Activated T-helper 1 cell treated with Interleukin-2 at 50 U/mL for 16 hours (primary cell): ENCODE measurements around the gene CYP3A4.
"Not testable (repeated sequence)": the region's sequence is repeated elsewhere in the genome, so short reads cannot be mapped to it uniquely, and the experiment has no call there.

ENCODE experiments used
- DNase-seq: peaks from one replicate; pipeline ENCODE4 v3.0.0-alpha.2; 2020; ENCODE audit warnings: low read depth

The CYP3A4 gene

GRCh38 chr7:99751322-99752052, 32.5 kb downstream of the CYP3A4 start:
- not testable (repeated sequence) for DNase-seq

DNA sequence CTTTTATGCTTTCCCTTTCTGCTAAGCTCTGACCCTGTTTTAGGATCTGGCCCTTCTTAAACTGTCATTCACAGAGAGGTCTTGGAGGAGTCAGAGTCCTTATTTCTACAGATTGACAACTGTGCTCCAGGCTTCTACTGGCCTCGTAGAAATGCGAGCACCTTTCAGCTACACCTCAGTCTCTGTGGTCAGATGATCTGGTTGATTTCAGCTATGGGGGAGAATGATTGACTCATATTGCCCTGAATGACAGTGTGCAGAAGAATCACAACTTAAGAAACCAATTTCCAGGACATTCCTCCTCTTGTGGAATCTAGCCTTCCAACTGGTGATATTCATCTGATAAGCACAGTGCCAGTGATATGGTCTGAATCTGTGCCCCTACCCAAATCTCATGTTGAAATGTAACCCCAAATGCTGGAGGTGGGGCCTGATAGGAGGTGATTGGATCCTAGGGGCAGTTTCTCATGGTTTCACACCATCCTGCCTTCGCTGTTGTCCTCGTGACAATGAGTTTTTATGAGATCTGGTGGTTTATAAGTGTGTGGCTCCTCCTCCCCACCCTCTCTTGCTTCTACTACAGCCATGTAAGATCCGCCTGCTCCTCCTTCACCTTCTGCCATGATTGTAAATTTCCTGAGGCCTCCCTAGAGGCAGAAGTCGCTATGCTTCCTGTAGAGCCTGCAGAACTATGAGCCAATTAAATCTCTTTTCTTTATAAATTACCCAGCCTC, 35.0 kb downstream of the CYP3A4 start:
- DNase-seq = no peak

GRCh38 chr7:99746915-99747314, 37.1 kb downstream of the CYP3A4 start:
- DNase-seq = not testable (repeated sequence)

- not testable (repeated sequence) for DNase-seq
These were observed 38.6 kb downstream of the CYP3A4 start for GRCh38 chr7:99745395-99745794.

GRCh38 chr7:99742737-99743394, 41.1 kb downstream of the CYP3A4 start:
- DNase-seq = no peak

- DNase-seq = no peak
These were observed 42.6 kb downstream of the CYP3A4 start for GRCh38 chr7:99741441-99741795.

DNA sequence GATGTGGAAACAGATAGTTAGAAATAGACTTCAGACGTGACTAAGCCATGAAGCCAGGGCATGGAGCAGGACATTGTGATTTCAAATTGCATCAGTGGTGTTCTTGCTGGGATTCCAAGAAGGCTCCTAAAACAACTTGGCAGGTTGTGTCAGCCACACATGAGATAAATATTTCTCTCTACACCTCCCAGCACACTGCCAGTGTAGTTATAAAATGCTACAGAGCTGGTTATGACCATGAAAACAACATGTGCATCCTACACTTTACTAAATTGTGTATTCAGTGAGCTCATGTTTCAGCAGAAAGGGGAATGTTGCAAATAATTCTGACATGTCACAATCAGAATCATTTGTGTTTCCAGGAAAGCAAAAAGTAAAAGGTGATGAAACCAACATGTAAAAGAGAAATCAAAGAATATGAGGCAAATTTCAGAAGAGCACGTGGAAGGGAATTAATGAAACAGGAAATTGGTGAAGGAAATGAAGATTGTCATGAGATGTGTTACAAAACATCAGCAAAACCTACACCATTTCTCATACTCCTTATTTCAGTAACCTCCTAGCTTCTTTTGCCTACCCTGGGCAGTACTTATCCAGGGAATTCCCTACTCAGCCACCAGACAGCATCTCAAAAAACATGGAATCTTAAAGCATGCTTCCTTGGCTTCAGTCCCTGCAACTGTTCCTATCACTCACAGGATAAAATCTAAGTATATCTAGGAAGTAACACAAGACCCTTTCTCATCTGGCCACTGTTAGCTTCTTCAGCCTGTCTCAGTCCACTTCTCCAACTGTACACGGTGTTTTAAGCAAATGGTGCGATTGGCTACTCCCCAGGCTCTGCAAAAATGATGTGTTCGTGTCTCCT, 43.2 kb downstream of the CYP3A4 start:
- DNase-seq = no peak

DNA sequence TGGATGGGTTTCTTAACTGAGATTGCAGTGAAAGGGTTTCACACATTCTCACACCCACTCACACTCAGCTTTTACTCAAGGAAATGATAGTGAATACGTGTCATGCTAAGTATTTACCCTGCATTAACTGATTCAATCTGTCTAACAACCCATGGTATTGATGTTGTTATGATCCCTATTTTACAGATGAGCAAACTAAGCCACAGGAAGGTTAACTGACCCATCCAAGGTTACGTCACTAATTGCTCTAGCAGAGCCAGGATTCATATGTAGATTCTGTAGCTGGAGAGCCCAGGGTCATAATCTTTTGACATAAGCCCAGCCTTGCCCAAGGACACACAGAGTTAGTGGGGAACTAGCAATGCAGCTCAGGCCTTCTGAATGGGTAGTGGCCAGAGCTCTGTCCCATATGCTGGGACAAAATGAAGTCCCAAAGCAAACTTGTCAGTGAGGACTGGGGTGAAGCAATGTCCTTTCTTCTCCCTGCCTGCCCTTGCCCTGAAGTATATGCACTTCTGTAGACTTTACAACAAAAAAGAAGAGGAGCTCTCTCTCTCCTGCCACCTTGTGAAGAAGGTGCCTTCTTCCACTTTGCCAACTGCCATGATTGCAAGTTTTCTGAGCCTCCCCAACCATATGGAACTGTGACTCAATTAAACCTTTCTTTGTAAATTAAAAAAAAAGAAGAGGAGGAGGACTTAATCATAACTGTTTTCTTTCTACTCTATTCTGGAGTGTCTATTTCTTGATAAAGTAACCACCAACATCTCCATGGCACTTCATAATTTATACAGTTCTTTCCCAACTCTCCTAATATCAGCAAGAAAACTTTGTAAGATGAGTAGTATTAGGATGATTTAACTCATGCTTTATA, 44.0 kb downstream of the CYP3A4 start:
- no peak for DNase-seq

DNA sequence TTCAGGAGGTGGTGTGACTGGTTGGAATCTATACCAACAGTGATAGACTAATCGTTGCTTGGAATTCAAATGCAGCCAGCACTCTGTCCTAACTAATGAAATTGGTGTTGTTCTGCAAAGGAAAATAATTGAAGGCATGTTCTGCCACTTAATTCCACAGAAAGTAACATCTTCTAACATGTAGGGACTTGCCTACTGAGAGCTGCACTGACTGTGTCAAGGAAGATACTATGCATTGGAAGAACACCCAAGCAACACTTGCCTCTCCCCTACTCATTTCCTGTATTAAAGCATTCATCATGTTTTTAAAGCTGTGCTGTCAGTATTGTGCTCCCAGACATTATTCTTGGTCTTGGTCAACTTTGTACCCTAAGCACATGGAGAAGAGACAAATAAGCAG, 46.3 kb downstream of the CYP3A4 start:
- DNase-seq = no peak

- not testable (repeated sequence) for DNase-seq
These were observed 47.3 kb downstream of the CYP3A4 start for GRCh38 chr7:99736667-99737066.

DNA sequence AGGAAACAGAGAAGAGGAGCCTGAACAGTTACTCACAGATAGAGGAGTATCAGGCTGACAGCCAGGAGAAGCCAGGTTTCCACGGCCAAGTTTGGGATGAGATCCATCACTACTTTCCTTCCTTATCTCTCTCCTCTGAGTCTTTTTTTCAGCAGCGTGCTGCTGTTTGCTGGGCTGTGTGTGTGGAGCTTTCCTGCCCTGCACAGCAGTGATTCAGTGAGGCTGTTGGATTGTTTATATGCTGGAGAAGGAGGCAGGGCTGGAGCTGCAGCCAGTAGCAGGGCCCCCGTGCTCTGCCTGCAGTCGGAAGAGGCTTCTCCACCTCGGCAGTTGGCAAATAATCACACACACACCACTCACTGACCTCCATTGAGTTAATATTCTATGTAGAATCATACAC, 49.0 kb downstream of the CYP3A4 start, which contains the start of gene CYP3A7:
Gene CYP3A7, minus strand, starts transcription at position 210 of the 400 bp plus-strand sequence. Its CDS starts 103 bp downstream, at position 107.
- no peak for DNase-seq

- no peak for DNase-seq
These were observed 50.5 kb downstream of the CYP3A4 start for GRCh38 chr7:99733448-99733847.

DNA sequence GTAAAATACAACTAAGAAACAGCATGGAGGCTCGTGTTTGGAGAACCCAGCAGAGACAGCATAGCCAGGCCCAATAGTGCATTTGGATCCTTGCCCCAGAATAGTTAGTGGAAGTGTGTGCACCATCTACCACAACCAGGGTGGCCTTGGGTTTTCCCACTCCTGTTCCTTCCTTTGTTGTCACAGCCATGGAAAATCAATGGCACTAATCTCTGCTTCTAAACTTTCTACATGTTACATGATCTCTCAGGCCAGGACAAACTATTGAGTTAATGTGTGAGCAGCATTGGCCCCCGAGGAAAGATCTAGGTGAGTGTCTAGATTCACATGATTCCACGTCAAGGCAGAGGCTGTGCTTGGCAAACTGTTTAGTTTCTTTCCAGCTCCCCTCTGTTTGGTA, 51.0 kb downstream of the CYP3A4 start:
- DNase-seq = no peak

DNA sequence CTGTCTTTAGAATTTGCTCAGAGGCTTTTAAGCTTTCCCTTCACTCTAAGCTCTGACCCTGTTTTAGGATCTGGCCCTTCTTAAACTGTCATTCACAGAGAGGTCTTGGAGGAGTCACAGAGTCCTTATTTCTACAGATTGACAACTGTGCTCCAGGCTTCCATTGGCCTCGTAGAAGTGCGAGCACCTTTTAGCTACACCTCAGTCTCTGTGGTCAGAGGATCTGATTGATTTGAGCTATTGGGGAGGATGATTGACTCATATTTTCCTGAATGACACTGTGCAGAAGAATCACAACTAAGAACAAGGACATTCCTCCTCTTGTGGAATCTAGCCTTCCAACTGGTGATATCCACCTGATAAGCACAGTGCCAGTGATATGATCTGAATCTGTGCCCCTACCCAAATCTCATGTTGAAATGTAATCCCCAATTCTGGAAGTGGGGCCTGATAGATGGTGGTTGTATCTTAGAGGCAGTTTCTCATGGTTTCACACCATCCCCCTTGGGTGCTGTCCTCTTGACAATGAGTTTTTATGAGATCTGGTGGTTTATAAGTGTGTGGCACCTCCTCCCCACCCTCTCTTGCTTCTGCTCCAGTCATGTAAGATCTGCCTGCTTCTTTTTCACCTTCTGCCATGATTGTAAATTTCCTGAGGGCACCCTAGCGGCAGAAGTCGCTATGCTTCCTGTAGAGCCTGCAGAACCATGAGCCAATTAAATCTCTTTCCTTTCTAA, 52.2 kb downstream of the CYP3A4 start:
- DNase-seq = no peak

- DNase-seq = no peak
These were observed 53.0 kb downstream of the CYP3A4 start for GRCh38 chr7:99730992-99731391.

DNA sequence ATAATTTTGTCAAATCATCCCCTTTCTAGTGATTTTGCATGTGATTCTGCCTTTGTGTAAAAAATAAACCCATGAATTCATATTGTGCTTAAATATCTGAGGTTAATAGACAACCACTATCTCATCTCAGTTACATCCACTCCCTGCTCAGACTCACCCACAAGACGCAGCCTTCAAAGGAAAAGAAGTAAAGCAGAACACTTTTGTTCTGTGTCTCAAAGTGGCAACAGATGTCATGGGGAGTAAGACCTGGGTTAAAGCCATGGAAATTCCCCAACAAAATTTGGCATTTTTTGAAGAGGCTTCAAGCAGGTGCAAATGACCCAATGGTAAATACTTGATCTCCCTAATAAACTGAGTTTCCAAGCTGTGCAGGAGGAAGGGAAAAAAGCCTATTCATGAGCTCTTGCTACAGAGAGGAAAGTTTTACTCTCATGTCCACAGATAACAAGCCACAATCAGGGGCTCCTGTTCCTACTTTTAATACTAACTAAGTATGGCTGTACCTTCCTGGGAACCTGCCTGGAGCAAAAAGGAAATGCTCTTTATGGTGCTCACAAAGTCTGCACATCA, 53.7 kb downstream of the CYP3A4 start:
- no peak for DNase-seq

- DNase-seq = no peak
These were observed 54.3 kb downstream of the CYP3A4 start for GRCh38 chr7:99729486-99730237.

DNA sequence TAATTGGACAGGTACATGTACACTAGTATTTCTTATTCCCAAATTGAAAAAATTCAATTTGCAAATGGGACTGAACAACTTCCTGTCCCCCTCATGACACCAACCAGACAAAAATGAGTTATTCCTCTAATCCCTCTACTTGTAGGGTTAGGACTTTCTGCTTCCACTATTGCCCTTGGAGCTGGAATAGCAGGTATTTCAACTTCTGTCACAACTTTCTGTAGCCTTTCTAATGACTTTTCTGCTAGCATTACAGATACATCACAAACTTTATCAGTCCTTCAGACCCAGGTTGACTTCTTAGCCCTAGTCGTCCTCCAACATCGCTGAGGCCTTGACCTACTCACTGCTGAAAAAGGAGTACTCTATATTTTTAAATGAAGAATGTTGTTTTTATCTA, 55.4 kb downstream of the CYP3A4 start:
- no peak for DNase-seq

DNA sequence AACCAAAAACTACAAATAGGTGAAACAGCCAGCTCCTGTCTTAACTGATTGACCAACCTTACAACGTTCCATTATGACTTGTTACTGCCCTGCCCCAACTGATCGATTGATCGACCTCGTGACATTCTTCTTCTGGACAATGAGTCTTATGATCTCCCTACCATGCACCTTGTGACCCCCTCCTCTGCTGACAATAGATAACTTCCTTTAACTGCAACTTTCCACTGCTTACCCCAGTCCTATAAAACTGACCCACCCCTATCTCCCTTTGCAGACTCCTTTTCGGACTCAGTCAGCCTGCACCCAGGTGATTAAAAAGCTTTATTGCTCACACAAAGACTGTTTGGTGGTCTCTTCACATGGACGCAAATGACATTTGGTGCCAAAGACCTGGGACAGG, 60.8 kb downstream of the CYP3A4 start:
- not testable (repeated sequence) for DNase-seq
